Heart right ventricle (tissue), 16 donors: Measurements from ENCODE around the gene ACSBG1. TPM values are rescaled to one million over a fixed set of nuclear protein-coding genes. Genes with fewer than 3 reads are reported as not detected.

Experiments used
- ATAC-seq, 8 donors: fragments of 200-7000 bp; cut with Tn5 transposase; one replicate each; pipeline ENCODE4 v1.9.1; 2020; ENCODE audit warnings: mild to moderate bottlenecking in 8 of 8, moderate library complexity in 8 of 8, moderate number of reproducible peaks in 1 of 8
- DNase-seq, 2 donors: peaks; one replicate each; pipeline ENCODE4 v3.0.0-alpha.2; 2020
- H3K27ac ChIP-seq, 10 donors: fragments of 200-600 bp; sonication (generic) in 2 of 10; one replicate each; pipeline versions ENCODE4 v1.5.0 to v1.8.0; 2020 to 2022; ENCODE audit warnings: mild to moderate bottlenecking in 3 of 10
- H3K27me3 ChIP-seq, 7 donors: fragments of 200-600 bp; one replicate each; pipeline ENCODE4 v1.8.0; 2021 to 2022; ENCODE audit warnings: mild to moderate bottlenecking in 2 of 7
- H3K36me3 ChIP-seq, 9 donors: fragments of 200-600 bp; sonication (generic) in 1 of 9; one replicate each; pipeline versions ENCODE4 v1.5.0 to v1.8.0; 2020 to 2022; ENCODE audit warnings: mild to moderate bottlenecking in 2 of 9
- H3K4me1 ChIP-seq, 9 donors: fragments of 200-600 bp; sonication (generic) in 1 of 9; one replicate each; pipeline versions ENCODE4 v1.5.0 to v1.8.0; 2020 to 2022; ENCODE audit warnings: mild to moderate bottlenecking in 4 of 9
- H3K4me3 ChIP-seq, 10 donors: fragments of 200-600 bp; sonication (generic) in 2 of 10; one replicate each; pipeline versions ENCODE4 v1.5.0 to v1.8.0; 2020 to 2022; ENCODE audit warnings: mild to moderate bottlenecking in 7 of 10, moderate library complexity in 2 of 10
- H3K9me3 ChIP-seq, 11 donors: fragments of 200-600 bp in 10 of 11; sonication (generic) in 2 of 11; one replicate each; pipeline versions ENCODE4 v1.5.0 to v1.8.0; 2013 to 2022; ENCODE audit warnings: mild to moderate bottlenecking in 2 of 11, control low read depth in 1 of 11, moderate library complexity in 1 of 11
- WGBS, 2 donors: extraction: QIAGEN DNeasy Blood & Tissue Kit; methylation state at CpG; one replicate each; pipeline ENCODE4 v1.1.7; 2013; ENCODE audit warnings: inconsistent platforms in 1 of 2; 5-methylcytosine and 5-hydroxymethylcytosine counted together
- intact Hi-C, 10 donors: fragments of 100-400 bp; cut with DNase I; formaldehyde crosslinking; loops; one replicate each; pipeline versions ENCODE4 v1.11.1 to v1.14.2; 2022
- polyA plus RNA-seq, 2 donors: library from polyadenylated mRNA; stranded (reverse); fragments of 200-250 nt; gene quantifications; one replicate each; pipeline ENCODE4 v1.2.3, GENCODE V29; 2013
- total RNA-seq, 10 donors: library from RNA; stranded (reverse); fragmentation: NEBNext Ultra II Directional in 3 of 10; extraction: Animal tissue kit (Norgen Biotek cat#: 25700) in 3 of 10; gene quantifications; one replicate each; pipeline versions ENCODE4 v1.2.1 to v1.2.4, GENCODE V29; 2021 to 2023
- TF ChIP-seq, protein P1 (sequence below), 9 donors: fragments of 200-600 bp; sonication (generic) in 2 of 9; IDR thresholded peaks; one replicate each; pipeline versions ENCODE4 v1.5.0 to v1.8.0; 2021 to 2022; ENCODE audit warnings: antibody characterized with exemption in 9 of 9, mild to moderate bottlenecking in 5 of 9, moderate library complexity in 1 of 9
- donor health status: Arrhythmogenic right ventricular cardiomyopathy.
- donor health status: ischemic (EF 13 %, LVEDD 7.1; RV severe dilation, severe dysfunction).
- donor health status: healthy with polysubstance abuse.
- donor health status: DM: no; HTN: yes; CAD: no.
- donor health status: DM: no; HTN: no; CAD: no.
- donor health status: ischemic (EF 25% LVEDD 6.9; RV normal size, moderate dysfunction).
- donor health status: ischemic (EF 25% LVEDD 5.7; RV mildly dilated, moderate dysfunction).
- donor health status: healthy.
- donor health status: DM: yes; HTN: yes; CAD: no.
- donor health status: Ischemic cardiomyopathy.
- donor health status: ischemic (EF 35%, LVEDD 5.7; RV mildly dilated, moderate dysfunction).
- donor health status: nonischemic (EF 11% LVEDD 7.7; RV severe dilation, severe dysfunction).
- donor health status: DM: yes; HTN: yes; CAD: no.
- donor health status: PGD.
- donor health status: ischemic (EF 29% LVEDD 5.4; RV normal size, mild dysfunction).
- donor health status: nonischemic (EF 23%, LVEDD 6.1; RV moderate dilation, normal function).

The ACSBG1 gene
- total and polyA plus RNA-seq, 12 donors, result 0.22 to 0.65 (median 0.44) TPM; not detected in 8

- TF ChIP-seq, protein P1, sequence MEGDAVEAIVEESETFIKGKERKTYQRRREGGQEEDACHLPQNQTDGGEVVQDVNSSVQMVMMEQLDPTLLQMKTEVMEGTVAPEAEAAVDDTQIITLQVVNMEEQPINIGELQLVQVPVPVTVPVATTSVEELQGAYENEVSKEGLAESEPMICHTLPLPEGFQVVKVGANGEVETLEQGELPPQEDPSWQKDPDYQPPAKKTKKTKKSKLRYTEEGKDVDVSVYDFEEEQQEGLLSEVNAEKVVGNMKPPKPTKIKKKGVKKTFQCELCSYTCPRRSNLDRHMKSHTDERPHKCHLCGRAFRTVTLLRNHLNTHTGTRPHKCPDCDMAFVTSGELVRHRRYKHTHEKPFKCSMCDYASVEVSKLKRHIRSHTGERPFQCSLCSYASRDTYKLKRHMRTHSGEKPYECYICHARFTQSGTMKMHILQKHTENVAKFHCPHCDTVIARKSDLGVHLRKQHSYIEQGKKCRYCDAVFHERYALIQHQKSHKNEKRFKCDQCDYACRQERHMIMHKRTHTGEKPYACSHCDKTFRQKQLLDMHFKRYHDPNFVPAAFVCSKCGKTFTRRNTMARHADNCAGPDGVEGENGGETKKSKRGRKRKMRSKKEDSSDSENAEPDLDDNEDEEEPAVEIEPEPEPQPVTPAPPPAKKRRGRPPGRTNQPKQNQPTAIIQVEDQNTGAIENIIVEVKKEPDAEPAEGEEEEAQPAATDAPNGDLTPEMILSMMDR (IDR thresholded peaks at IDR 0.05), result peak in 6 of 9 donors; percentile 3 to 43 (median 26)
- Histone ChIP-seq H3K36me3 (no peaks in the 10 kb centered on the region), H3K27ac (no peak overlapping the region), H3K4me3 (no peak overlapping the region), H3K27me3 (no peaks in the 10 kb centered on the region), H3K9me3 (no peaks in the 10 kb centered on the region), H3K4me1 (peaks cover 0 to 12% (median 8%) of the 10 kb centered on the region in 9 donors)
- ATAC-seq (peak in 1 of 8 donors; percentile 6), DNase-seq (no peak)
- intact Hi-C loops, result loop anchor here in 9 of 10 donors (2.0 to 5.0 kb wide), 10 partner anchors 45 to 285 kb away; partner anchors contain the start of gene CIB2 (in 4 of the 9)
- WGBS, 2 donors, result 73 to 74% methylated on average over 5 of the region's 5 CpGs
Observed at GRCh38 chr15:78242128-78242527, 7.8 kb upstream of the ACSBG1 start.

- ATAC-seq (peak; percentile 89 to 96 (median 93)), DNase-seq (peak; percentile 87 to 90)
- TF ChIP-seq, protein P1 (IDR thresholded peaks at IDR 0.05), result peak; percentile 82 to 94 (median 91)
- Histone ChIP-seq H3K27me3 (no peaks in the 10 kb centered on the region), H3K36me3 (no peaks in the 10 kb centered on the region), H3K4me3 (no peak overlapping the region), H3K9me3 (no peaks in the 10 kb centered on the region), H3K27ac (no peak overlapping the region), H3K4me1 (peaks cover 0 to 12% (median 8%) of the 10 kb centered on the region in 9 donors)
- WGBS, 2 donors, result 12 to 13% methylated on average over 12 of the region's 12 CpGs
- intact Hi-C loops, result loop anchor here (1.0 to 5.0 kb wide), 15 partner anchors 44 to 284 kb away; partner anchors contain the start of gene CIB2 (in 4 of the 10)
Observed at GRCh38 chr15:78241017-78241416, 6.7 kb upstream of the ACSBG1 start.

- Histone ChIP-seq H3K27me3 (peaks cover 0 to under 1% (median 0%) of the 10 kb centered on the region in 7 donors), H3K9me3 (no peaks in the 10 kb centered on the region), H3K4me1 (peaks cover 0 to 12% (median 8%) of the 10 kb centered on the region in 9 donors), H3K4me3 (no peak overlapping the region), H3K36me3 (no peaks in the 10 kb centered on the region), H3K27ac (no peak overlapping the region)
- 87 to 89% methylated on average over 5 of the region's 5 CpGs for WGBS, 2 donors
- ATAC-seq (no peak), DNase-seq (no peak)
- TF ChIP-seq, protein P1 (IDR thresholded peaks at IDR 0.05), result no peak
- intact Hi-C loops, result loop anchor here (2.0 to 5.0 kb wide), 13 partner anchors 38 to 283 kb away; partner anchors contain the start of gene CIB2 (in 4 of the 10)
Observed at GRCh38 chr15:78239811-78240210, 5.4 kb upstream of the ACSBG1 start.

DNA sequence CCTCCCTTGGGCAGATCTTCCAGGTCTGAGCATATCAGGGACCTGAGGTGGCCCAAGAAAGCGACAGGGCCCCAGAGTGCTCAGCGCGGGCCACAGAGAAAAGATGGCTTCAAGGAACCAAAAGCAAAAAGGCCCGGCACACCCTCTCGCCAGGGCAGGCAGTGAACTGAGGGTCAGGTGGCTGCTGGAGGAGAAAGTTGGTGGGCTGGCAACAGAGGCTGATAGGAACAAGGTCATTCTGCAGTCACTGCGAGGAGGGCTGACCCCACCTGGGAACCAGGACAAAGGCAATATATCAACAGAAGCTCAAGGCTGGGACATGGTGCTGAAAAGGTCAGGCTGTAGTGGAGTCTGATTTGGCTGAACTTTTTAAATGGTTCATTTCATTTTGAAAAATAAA, 2.8 kb upstream of the ACSBG1 start:
- TF ChIP-seq, protein P1 (IDR thresholded peaks at IDR 0.05), result no peak
- H3K36me3 ChIP-seq, result no peaks in the 10 kb centered on the region
- H3K4me3 ChIP-seq, result no peak overlapping the region
- WGBS, 2 donors, result 78 to 90% methylated on average over 6 of the region's 6 CpGs
- no peak overlapping the region for H3K27ac ChIP-seq
- DNase-seq, result no peak
- peaks cover 0 to 5% (median 0%) of the 10 kb centered on the region in 7 donors for H3K27me3 ChIP-seq
- no peak for ATAC-seq
- H3K9me3 ChIP-seq, result no peaks in the 10 kb centered on the region
- H3K4me1 ChIP-seq, result no peaks in the 10 kb centered on the region
- intact Hi-C loops, result loop anchor here in 2 of 10 donors (5.0 kb wide), 2 partner anchors 35 to 125 kb away; no protein-coding TSS in a partner anchor
